Neural progenitor cell (in vitro differentiated cells): ENCODE measurements around the gene MARCHF6. TPM values are rescaled to one million over a fixed set of nuclear protein-coding genes. Genes with fewer than 3 reads are reported as not detected.
A peak's percentile ranks its signal among the peaks of the same experiment; 100 is the strongest.
"Not testable (repeated sequence)": the region's sequence is repeated elsewhere in the genome, so short reads cannot be mapped to it uniquely, and the experiment has no call there.

Source experiments
- DNase-seq: peaks from one replicate; pipeline ENCODE4 v3.0.0-alpha.2; 2016; ENCODE audit warnings: low spot score
- H2AFZ ChIP-seq: fragments of 200-600 bp; sonication (generic); replicated peaks from 2 replicates; pipeline ENCODE4 v1.6.1; 2016; ENCODE audit warnings: antibody characterized with exemption
- H3F3A ChIP-seq: fragments of 200-600 bp; sonication (generic); 2 replicates; pipeline ENCODE4 v1.6.1; 2016; ENCODE audit warnings: antibody characterized with exemption, low read depth
- H3K27ac ChIP-seq: fragments of 200-600 bp; sonication (generic); 2 replicates; pipeline ENCODE4 v1.5.1; 2016; ENCODE audit warnings: mild to moderate bottlenecking
- H3K27me3 ChIP-seq: fragments of 200-600 bp; sonication (generic); 2 replicates; pipeline ENCODE4 v1.6.1; 2016; ENCODE audit warnings: mild to moderate bottlenecking, moderate library complexity
- H3K36me3 ChIP-seq: fragments of 200-600 bp; sonication (generic); 2 replicates; pipeline ENCODE4 v1.5.1; 2016
- H3K4me1 ChIP-seq: fragments of 200-600 bp; sonication (generic); 2 replicates; pipeline ENCODE4 v1.6.1; 2016; ENCODE audit warnings: mixed run types
- H3K4me2 ChIP-seq: fragments of 200-600 bp; sonication (generic); 2 replicates; pipeline ENCODE4 v1.6.1; 2016
- H3K4me3 ChIP-seq: fragments of 200-600 bp; sonication (generic); 2 replicates; pipeline ENCODE4 v1.5.1; 2016
- H3K79me2 ChIP-seq: fragments of 200-600 bp; sonication (generic); 2 replicates; pipeline ENCODE4 v1.6.1; 2016; ENCODE audit warnings: low read depth
- H3K9ac ChIP-seq: fragments of 200-600 bp; sonication (generic); 2 replicates; pipeline ENCODE4 v1.6.1; 2016
- H3K9me3 ChIP-seq: fragments of 200-600 bp; sonication (generic); 2 replicates; pipeline ENCODE4 v1.5.1; 2016; ENCODE audit warnings: low read depth
- H4K20me1 ChIP-seq: fragments of 200-600 bp; sonication (generic); 2 replicates; pipeline ENCODE4 v1.6.1; 2016; ENCODE audit warnings: low read depth
- H3K27ac Mint-ChIP-seq: 3 replicates; pipeline ENCODE4 v1.8.0; 2021; ENCODE audit warnings: mixed read lengths
- H3K27me3 Mint-ChIP-seq: 2 replicates; pipeline ENCODE4 v1.8.0; 2022; ENCODE audit warnings: low read depth, mild to moderate bottlenecking, inconsistent platforms, moderate library complexity, mixed read lengths; ENCODE audit not compliant: insufficient read depth
- H3K36me3 Mint-ChIP-seq: 3 replicates; pipeline ENCODE4 v1.8.0; 2021; ENCODE audit warnings: mixed read lengths
- H3K4me1 Mint-ChIP-seq: 3 replicates; pipeline ENCODE4 v1.8.0; 2021; ENCODE audit warnings: mixed read lengths
- H3K4me3 Mint-ChIP-seq: 3 replicates; pipeline ENCODE4 v1.8.0; 2021; ENCODE audit warnings: mild to moderate bottlenecking, moderate library complexity, mixed read lengths
- H3K9me3 Mint-ChIP-seq: 3 replicates; pipeline ENCODE4 v1.8.0; 2020; ENCODE audit warnings: mixed read lengths
- EZH2 ChIP-seq: fragments of 200-600 bp; sonication (generic); IDR thresholded peaks from 2 replicates; pipeline ENCODE4 v1.6.1; 2017; ENCODE audit warnings: antibody characterized with exemption, mild to moderate bottlenecking, moderate library complexity
- EZH2phosphoT487 ChIP-seq: fragments of 200-600 bp; sonication (generic); IDR thresholded peaks from 2 replicates; pipeline ENCODE4 v1.6.1; 2017; ENCODE audit warnings: antibody characterized with exemption
- total RNA-seq: library from RNA; depleted of rRNA; stranded (reverse); fragments of >200 nt; gene quantifications from 2 replicates; pipeline ENCODE4 v1.2.3, GENCODE V29; 2015; ENCODE audit warnings: low replicate concordance
- TF ChIP-seq, protein P1 (sequence below): fragments of 200-600 bp; sonication (generic); IDR thresholded peaks from 2 replicates; pipeline ENCODE4 v1.5.1; 2017; ENCODE audit warnings: antibody characterized with exemption, mild to moderate bottlenecking

Gene MARCHF6
- total RNA-seq, 1 donor from 2014 or later: 151 TPM

DNA sequence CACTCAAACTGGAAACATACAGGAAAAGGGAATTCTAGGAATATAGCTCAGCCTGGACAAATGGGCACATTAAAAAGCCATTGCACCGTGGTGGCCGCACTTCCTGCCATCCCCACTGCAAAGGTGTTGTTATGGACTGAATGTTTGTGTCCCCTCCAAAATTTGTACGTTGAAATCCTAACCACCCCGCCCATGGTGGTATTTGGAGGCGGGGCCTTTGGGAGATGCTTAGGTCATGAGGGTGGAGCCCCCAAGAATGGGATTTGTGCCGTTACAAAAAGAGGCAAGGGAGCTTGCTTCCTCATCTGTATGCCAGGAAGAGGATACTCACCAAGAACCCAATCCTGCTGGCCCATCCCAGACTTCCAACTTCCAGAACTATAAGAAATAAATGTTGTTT lies 44.7 kb upstream of the MARCHF6 start:
- peak overlapping the region; percentile 60 for H3K4me3 Mint-ChIP-seq
- Histone ChIP-seq H3K9me3 (no peaks in the 10 kb centered on the region), H3K27me3 (peaks cover 22% of the 10 kb centered on the region), H4K20me1 (no peaks in the 10 kb centered on the region), H3K4me3 (no peak overlapping the region), H3K36me3 (no peaks in the 10 kb centered on the region), H3K4me1 (peaks cover 15% of the 10 kb centered on the region), H3K27ac (no peak overlapping the region), H3F3A (peaks cover 11% of the 10 kb centered on the region), H3K79me2 (no peaks in the 10 kb centered on the region), H3K9ac (no peak overlapping the region), H3K4me2 (no peak overlapping the region), H2AFZ (peak overlapping the region; percentile 50)
- H3K27ac Mint-ChIP-seq: no peak overlapping the region
- TF ChIP-seq, protein P1, sequence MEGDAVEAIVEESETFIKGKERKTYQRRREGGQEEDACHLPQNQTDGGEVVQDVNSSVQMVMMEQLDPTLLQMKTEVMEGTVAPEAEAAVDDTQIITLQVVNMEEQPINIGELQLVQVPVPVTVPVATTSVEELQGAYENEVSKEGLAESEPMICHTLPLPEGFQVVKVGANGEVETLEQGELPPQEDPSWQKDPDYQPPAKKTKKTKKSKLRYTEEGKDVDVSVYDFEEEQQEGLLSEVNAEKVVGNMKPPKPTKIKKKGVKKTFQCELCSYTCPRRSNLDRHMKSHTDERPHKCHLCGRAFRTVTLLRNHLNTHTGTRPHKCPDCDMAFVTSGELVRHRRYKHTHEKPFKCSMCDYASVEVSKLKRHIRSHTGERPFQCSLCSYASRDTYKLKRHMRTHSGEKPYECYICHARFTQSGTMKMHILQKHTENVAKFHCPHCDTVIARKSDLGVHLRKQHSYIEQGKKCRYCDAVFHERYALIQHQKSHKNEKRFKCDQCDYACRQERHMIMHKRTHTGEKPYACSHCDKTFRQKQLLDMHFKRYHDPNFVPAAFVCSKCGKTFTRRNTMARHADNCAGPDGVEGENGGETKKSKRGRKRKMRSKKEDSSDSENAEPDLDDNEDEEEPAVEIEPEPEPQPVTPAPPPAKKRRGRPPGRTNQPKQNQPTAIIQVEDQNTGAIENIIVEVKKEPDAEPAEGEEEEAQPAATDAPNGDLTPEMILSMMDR: no peak
- TF ChIP-seq EZH2 (no peak), EZH2phosphoT487 (no peak)
- H3K36me3 Mint-ChIP-seq: peaks cover 7% of the 10 kb centered on the region
- peaks cover 29% of the 10 kb centered on the region for H3K4me1 Mint-ChIP-seq
- no peaks in the 10 kb centered on the region for H3K9me3 Mint-ChIP-seq
- no peak for DNase-seq
- peaks cover 13% of the 10 kb centered on the region for H3K27me3 Mint-ChIP-seq

DNA sequence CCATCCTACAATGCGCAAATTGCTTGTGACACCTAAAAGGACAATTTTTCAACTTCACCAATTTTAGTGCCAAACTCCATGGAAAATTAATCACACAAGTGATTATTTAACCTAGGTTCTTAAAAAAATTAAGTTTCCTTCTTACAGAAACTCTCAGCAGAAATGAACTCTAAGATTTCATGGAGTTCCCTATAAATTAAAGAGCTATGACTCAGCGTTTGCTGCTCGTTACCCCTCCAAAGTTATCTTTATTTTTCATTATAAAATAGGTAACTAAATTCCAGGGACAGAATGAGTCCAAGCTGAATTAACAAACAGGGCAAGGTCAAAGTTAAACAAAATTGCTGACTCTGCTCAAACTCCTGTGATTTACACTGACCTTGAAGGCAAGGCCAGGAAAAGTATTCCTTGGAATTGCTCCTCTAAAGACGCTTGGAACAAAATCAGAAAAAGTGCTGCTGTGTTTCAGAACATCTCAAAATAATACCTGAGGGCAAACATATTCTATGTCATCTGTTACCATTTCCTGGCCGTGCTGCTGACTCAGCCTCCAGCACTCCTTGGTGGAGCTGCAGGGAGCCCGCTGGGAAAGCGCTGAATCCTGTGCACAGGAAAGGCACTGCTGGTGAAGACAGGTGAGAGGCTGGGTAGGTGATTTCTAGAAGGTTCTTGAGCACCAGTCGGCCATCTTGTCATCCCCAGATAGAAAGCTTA lies 43.3 kb upstream of the MARCHF6 start:
- H3K4me1 ChIP-seq: peaks cover 15% of the 10 kb centered on the region
- peaks cover 22% of the 10 kb centered on the region for H3K27me3 ChIP-seq
- no peak overlapping the region for H3K4me3 ChIP-seq
- Mint-ChIP-seq H3K27me3 (peaks cover 13% of the 10 kb centered on the region), H3K36me3 (peaks cover 3% of the 10 kb centered on the region), H3K27ac (no peak overlapping the region), H3K4me1 (peaks cover 23% of the 10 kb centered on the region), H3K4me3 (no peak overlapping the region), H3K9me3 (no peaks in the 10 kb centered on the region)
- peaks cover 11% of the 10 kb centered on the region for H3F3A ChIP-seq
- no peak overlapping the region for H3K9ac ChIP-seq
- H3K79me2 ChIP-seq: no peaks in the 10 kb centered on the region
- no peaks in the 10 kb centered on the region for H4K20me1 ChIP-seq
- H3K36me3 ChIP-seq: no peaks in the 10 kb centered on the region
- H3K9me3 ChIP-seq: no peaks in the 10 kb centered on the region
- TF ChIP-seq, protein P1: no peak
- TF ChIP-seq EZH2phosphoT487: no peak
- no peak for TF ChIP-seq EZH2
- no peak overlapping the region for H3K4me2 ChIP-seq
- no peak overlapping the region for H3K27ac ChIP-seq
- DNase-seq: no peak
- H2AFZ ChIP-seq: no peak overlapping the region

DNA sequence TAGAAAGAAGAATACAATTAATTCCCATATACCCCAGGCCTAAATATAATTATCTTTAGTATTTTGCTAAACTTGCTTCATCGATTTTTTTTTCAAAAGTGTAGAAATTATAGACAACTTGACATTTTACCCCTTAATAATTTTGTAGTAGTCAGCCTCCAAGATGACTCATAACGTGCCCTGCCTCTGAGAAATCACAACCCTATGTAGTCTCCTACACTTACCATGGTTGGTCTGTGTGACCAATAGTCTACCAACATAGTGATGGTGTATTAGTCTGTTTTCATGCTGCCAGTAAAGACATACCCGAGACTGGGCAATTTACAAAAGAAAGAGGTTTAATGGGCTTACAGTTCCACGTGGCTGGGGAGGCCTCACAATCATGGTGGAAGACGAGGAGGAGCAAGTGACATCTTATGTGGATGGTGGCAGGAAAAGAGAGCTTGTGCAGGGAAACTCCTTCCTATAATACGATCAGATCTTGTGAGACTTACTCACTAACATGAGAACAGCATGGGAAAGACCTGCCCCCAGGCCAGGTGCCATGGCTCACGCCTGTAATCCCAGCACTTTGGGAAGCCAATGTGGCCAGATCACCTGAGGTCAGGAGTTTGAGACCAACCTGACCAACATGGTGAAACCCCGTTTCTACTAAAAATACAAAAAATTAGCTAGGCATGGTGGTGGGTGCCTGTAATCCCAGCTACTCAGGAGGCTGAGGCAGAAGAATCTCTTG lies 42.5 kb upstream of the MARCHF6 start:
- Mint-ChIP-seq H3K4me1 (peaks cover 22% of the 10 kb centered on the region), H3K27me3 (peaks cover 13% of the 10 kb centered on the region)
- H3K4me2 ChIP-seq, H3K4me3 ChIP-seq, H3K27ac ChIP-seq, DNase-seq, H3K27ac Mint-ChIP-seq, H3K79me2 ChIP-seq, H3K9me3 ChIP-seq, H3K4me3 Mint-ChIP-seq, H3K36me3 ChIP-seq, H3K9ac ChIP-seq, H3K9me3 Mint-ChIP-seq, H2AFZ ChIP-seq, H4K20me1 ChIP-seq, H3K36me3 Mint-ChIP-seq: not testable (repeated sequence)
- peaks cover 11% of the 10 kb centered on the region for H3F3A ChIP-seq
- H3K4me1 ChIP-seq: peaks cover 13% of the 10 kb centered on the region
- peaks cover 21% of the 10 kb centered on the region for H3K27me3 ChIP-seq
